Hematopoietic multipotent progenitor cell (in vitro differentiated cells): ENCODE data around the gene NDUFV2. TPM values are rescaled to one million over a fixed set of nuclear protein-coding genes. Genes with fewer than 3 reads are reported as not detected.
"Not testable (repeated sequence)": the region's sequence is repeated elsewhere in the genome, so short reads cannot be mapped to it uniquely, and the experiment has no call there.

Source experiments
- DNase-seq, 3 donors: peaks; one replicate each; pipeline ENCODE4 v3.0.0-alpha.2; 2011 to 2015; ENCODE audit warnings: low read depth in 2 of 3, low spot score in 2 of 3
- total RNA-seq: library from RNA; depleted of rRNA; stranded (reverse); fragments of >200 nt; gene quantifications from one replicate; pipeline ENCODE4 v1.2.3, GENCODE V29; 2012

Gene NDUFV2
- total RNA-seq, 1 donor: 49.3 TPM

DNA sequence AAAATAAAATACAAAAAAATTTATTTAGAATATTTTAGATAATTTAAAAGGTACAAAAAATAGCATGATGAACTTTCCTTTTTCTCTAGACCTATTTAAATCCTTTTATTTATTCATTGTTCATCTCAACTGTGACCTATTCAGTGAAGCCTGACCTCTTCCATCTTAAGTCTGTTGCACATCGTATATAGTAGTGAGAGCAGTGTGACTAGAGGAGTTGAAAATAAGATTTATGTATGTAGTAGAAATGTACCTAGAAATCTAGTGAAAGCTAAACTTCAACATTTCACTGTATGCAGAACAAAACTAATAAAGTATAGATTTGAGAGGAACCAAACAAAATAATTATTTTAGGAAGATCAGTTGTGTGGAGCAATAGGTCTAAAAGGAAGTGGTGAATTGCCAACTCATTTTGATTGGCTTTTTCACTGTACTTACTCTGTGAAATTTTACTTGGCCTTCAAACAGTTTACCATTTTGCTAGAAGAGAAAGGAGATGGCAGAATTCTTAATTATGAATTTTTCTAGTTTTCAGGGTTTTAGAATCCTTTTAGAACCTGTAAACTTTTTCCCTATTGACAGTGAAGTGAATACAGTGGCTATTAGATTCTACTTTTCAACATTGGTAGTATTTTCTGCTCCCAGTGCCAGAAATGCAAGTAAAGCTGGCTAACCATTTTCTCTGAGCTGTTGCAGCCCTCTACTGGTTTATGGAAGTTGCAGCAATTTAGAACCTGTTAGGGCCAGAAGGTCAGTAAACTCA, 45.1 kb downstream of the NDUFV2 start:
- DNase-seq: peak in 2 of 3 donors; percentile 62 to 77

DNA sequence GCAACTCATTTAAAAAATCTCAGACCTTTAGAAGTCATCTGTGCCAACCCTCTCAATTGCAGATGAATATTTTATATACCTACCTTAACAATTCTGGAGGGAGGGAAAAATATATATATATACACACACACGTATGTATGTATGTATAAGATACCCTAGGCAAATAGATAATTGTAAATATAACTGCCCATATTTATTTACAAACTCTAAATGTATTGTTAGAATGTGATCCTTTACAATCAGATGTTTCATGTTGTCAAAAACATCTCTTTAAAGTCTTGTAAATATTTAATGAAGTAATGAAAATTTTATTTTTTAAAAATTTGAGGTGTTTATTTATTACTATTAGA, 45.7 kb downstream of the NDUFV2 start:
- DNase-seq: no peak

DNA sequence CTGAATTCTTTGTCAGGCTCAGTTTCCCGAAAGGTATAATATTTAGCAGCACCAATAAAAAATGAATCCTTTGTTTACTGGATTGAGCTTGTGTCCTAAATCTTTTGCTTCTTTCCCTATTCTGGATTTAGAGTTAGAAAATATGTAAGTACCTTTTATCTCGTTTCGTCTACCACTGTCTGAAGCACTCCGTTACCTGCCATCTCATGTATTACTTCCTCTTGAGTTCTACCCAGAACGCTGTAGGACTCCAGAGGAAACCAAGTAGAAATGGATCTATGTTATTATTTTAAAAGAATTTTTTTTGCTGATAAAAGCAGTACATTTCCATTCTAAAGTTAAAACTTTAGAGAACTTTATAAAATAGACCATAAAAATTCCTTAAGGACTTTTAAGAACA, 47.6 kb downstream of the NDUFV2 start:
- peak in 1 of 3 donors; percentile 43 for DNase-seq

DNA sequence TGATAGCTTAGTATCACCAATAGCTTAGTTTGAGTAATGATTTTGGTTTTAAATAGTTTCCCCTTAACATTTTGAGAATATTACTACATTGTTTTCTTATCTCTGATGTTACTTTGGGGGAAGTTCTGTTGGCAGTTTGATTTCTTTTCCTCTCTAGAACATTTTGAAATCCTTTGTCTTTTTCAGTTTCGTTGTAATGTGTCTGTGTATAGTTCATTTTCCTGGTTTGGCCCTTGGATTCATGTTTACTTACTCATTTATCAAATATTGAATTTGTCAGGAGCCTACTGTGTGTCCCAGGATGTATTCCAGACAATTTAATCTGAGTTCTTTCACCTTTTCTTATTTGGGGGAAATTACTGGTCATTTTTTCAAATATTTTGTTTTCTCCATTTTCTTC, 50.8 kb downstream of the NDUFV2 start:
- no peak for DNase-seq

DNA sequence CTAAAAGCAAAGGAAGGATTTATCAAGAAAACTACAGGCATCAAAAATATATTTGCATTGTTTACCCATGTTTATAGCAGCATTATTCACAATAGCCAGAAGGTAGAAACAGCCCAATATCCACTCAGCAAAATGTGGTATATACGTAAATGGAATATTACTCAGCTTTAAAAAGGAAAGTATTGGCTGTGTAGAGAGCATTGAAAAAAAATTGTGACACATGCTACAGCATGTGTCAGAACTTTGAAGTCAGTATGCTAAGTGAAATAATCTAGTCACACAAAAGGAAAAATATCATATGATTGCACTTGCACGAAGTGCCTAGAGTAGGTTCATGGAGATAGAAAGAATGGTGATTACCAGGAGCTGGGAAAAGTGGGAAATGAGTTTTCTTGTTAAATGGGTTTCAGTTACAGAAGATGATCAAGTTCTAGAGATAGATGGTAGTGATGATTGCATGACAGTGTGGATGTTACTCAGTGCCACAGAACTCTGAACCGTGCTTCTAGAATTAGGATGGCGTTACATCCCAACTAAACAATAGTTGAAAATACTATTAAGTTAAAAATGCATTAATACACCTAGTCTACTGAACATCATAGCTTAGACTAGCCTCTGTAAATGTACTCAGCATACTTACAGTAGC, 54.2 kb downstream of the NDUFV2 start:
- DNase-seq: no peak

DNA sequence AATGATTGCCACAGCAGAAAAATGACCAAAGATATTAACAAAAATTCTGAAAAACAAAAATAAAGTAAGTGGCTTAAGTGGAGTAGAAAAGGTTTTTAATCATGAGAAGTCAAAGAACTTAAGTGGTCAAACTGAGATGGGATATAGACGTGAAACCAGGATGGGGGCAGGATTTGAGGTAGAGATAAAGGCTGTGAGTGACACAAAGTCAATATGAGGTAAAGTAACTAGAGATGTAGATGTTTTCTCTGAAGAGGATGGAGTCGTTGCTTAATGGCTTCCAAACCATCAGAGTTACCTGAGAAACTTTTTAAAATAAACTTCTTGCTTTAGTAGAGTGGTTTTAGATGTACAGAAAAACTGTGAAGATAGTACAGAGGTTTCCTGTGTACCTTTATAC, 55.3 kb downstream of the NDUFV2 start:
- no peak for DNase-seq

DNA sequence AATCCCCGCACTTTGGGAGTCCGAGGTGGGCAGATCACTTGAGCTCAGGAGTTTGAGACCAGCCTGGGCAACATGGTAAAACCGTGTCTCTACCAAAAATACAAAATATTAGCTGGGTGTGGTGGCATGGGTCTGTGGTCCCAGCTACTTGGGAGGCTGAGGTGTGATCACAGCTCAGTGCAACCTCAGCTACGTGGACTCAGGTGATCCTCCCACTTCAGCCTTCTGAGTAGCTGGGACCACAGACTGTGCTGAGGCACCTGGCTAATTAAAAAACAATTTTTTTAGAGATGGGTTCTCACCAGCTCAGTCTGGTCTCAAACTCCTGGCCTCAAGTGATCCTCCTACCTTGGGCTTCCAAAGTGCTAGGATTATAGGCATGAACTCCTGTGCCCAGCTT, 57.5 kb downstream of the NDUFV2 start:
- DNase-seq: no peak

DNA sequence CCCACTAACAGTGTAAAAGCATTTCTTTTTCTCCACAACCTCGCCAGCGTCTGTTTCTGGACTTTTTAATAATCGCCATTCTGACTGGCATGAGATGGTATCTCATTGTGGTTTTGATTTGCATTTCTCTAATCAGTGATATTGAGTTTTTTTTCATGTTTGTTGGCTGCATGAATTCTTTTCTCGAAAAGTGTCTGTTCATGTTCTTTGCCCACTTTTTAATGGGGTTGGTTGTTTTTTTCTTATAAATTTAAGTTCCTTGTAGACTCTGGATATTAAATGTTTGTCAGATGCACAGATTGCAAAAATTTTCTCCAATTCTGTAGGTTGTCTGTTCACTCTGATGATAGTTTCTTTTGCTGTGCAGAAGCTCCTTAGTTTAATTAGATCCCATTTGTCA, 60.2 kb downstream of the NDUFV2 start:
- not testable (repeated sequence) for DNase-seq

DNA sequence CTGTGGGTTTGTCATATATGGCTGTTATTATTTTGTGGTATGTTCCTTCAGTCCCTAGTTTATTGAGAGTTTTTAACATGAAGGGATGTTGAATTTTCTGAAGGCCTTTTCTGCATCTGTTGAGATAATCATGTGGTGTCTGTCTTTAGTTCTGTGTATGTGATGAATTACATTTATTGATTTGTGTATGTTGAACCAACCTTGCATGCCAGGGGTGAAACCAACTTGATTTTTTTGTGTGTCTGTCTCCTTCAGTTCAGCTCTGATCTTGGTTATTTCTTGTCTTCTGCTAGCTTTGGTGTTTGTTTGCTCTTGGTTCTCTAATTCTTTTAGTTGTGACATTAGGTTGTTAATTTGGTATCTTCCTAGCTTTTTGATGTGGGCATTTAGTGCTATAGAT, 61.6 kb downstream of the NDUFV2 start:
- not testable (repeated sequence) for DNase-seq

DNA sequence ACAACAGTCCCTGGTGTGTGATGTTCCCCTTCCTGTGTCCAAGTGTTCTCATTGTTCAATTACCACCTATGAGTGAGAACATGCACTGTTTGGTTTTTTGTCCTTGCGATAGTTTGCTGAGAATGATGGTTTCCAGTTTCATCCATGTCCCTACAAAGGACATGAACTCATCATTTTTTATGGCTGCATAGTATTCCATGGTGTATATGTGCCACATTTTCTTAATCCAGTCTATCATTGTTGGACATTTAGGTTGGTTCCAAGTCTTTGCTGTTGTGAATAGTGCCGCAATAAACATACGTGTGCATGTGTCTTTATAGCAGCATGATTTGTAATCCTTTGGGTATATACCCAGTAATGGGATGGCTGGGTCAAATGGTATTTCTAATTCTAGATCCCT, 63.4 kb downstream of the NDUFV2 start:
- DNase-seq: not testable (repeated sequence)

DNA sequence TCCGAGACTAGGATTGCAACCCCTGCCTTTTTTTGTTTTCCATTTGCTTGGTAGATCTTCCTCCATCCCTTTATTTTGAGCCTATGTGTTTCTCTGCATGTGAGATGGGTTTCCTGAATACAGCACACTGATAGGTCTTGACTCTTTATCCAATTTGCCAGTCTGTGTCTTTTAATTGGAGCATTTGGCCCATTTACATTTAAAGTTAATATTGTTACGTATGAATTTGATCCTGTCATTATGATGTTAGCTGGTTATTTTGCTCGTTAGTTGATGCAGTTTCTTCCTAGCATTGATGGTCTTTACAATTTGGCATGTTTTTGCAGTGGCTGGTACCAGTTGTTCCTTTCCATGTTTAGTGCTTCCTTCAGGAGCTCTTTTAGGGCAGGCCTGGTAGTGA, 67.0 kb downstream of the NDUFV2 start:
- DNase-seq: not testable (repeated sequence)

DNA sequence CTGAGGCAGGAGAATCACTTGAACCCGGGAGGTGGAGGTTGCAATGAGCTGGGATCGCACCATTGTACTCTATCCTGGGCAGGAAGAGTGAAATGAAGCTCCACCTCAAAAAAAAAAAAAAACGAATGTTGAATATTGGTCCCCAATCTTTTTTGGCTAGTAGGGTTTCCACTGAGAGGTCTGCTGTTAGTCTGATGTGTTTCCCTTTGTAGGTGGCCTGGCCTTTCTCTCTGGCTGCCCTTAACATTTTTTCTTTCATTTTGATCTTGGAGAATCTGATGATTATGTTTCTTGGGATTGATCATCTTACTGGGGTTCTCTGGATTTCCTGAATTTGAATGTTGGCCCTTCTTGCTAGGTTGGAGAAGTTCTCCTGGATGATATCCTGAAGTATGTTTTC, 69.4 kb downstream of the NDUFV2 start:
- not testable (repeated sequence) for DNase-seq

DNA sequence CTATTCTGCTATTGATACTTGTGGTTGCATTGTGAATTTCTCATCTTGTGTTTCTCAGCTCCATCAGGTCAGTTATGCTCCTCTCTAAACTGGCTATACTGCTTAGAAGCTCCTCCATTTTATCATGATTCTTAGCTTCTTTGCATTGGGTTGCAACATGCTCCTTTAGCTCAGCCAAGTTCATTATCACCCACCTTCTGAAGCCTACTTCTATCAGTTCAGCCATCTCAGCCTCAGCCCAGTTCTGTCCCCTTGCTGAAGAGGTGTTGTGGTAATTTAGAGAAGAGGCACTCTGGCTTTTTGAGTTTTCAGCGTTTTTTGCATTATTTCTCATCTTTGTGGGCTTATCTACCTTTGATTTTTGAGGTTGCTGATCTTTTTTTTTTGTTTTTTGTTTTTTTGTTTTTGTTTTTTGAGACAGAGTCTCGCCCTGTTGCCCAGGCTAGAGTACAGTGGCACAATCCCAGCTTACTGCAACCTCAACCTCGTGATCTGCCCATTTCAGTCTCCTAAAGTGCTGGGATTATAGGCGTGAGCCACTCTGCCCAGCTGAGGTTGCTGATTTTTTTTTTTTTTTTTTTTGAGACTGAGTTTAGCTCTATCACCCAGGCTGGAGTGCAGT, 70.1 kb downstream of the NDUFV2 start:
- DNase-seq: no peak

DNA sequence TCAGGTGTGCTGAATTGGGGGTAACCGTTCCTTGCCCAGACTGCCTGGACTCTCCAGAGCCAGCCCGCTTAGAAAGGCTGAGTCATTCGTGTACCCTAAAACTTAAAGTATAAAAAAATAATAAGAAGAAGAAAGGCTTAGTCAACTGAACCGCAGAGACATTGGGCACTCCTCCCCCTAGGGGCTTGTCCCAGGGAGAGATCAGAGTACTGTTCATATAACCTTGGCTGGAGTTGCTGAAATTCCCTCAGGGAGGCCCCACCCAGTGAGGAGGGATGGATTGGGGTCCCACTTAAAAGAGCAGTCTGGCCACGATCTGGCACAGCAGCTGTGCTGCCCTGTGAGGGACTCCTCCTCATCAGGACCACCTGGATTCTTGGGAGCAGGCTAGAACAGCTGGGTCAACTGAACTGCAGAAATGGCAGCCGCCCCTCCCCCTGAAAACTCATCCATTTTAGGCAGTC, 71.3 kb downstream of the NDUFV2 start:
- DNase-seq: peak in 1 of 3 donors; percentile 40

DNA sequence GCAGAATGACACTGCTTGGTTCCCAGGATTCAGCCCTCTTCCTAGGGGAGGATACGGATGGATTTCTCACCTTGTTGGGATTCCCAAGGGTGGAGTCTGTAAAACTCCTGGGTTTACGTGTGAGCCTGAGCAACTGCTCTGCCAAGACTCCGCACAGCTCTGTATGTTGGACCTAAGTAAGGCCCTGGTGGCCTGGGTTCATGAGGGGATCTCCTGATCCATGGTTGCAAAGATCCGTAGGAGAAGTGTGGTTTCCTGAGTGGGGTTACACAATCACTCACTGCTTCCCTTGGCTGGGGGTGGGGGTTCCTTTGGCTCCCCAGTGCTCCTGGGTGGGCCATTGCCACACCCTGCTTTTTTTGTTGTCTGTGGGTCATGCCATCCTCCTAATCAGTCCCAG, 71.8 kb downstream of the NDUFV2 start:
- DNase-seq: no peak

DNA sequence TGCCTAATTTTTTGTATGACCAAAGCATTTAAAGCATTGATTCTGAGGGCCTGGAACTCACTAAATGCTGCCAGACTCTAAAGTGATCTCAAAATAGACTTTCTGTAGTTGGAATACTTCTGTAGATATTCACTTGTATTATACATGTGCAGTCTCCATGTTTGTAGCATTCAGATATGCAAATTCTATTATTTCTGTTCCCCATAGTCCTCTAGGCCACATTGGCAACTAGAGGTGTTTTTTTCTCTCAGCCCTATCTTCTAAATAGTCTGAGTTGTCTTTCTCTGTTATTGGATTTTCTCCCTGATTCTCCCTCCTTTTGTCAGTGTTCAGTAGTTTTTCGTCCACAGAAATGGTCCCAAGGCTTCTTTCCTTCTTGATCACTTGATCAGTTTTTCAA, 72.6 kb downstream of the NDUFV2 start:
- DNase-seq: no peak

DNA sequence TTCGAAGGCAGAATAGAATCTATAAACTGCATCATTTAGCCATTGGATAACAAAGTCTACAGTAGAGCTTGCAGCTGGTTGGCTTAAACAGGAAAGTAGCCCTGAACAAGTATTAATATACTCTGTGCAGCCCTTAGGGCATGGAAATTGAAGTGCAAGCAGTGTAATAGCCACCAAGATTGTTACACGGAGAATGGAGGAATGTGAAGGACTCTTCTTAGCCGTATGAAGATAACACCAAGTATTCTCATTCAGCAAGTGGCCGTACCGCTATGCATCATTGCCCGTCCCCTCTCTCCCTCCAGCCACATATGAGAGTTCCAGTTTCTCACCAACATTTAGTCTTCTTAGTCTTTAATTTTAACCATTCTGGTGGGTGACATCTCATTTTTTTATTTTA, 74.5 kb downstream of the NDUFV2 start:
- DNase-seq: no peak

DNA sequence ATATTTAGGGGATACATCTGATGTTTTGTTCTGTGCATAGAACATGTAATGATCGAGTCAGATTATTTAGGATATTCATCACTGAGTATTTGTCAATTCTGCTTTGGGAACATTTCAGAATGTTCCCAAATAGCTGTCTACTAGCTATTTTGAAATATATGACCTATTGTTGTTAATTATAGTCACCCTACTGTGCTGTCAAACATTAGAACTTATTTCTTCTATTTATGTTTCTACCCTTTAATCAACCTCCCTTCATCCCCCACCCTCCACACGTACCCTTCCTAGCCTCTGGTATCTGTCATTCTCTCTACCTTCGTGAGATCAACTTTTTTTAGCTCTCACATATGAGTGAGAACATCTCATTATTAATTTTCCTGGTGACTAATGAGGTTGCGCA, 75.0 kb downstream of the NDUFV2 start:
- DNase-seq: no peak

DNA sequence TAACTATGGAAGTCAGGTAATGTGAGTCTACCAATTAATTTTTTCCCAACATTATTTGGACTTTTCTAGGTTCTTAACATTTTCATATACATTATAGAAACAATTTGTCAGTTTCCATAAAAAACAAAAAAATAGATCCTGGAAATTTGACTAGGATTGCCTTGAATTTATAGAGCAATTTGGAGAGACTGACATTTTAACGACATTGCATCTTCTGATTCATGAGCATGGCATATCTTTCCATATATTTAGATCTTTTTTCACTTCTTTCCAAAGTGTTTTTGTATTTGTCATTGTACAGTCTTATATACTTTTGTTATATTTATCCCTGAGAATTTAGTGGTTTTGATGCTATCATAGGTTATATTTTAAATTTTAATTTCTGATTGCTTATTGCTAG, 76.1 kb downstream of the NDUFV2 start:
- no peak for DNase-seq

DNA sequence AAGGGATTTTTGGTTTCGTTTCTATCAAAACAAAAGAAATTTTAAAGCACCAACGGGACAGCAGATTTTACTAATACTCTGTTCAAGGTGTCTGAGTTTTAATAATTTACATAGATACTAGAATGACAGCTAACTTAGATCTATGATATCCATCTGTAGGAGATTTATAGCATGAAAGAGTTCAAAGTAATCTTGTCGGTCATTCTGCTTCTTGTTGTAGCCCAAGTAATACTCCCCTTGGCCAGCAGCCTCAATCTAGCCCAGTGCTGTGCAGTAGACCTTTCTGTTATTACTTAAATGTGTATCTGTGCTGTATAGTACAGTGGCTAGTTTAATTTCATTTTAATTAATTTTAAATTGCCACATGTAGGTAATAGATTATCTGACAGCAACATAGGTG, 78.8 kb downstream of the NDUFV2 start:
- DNase-seq: no peak

DNA sequence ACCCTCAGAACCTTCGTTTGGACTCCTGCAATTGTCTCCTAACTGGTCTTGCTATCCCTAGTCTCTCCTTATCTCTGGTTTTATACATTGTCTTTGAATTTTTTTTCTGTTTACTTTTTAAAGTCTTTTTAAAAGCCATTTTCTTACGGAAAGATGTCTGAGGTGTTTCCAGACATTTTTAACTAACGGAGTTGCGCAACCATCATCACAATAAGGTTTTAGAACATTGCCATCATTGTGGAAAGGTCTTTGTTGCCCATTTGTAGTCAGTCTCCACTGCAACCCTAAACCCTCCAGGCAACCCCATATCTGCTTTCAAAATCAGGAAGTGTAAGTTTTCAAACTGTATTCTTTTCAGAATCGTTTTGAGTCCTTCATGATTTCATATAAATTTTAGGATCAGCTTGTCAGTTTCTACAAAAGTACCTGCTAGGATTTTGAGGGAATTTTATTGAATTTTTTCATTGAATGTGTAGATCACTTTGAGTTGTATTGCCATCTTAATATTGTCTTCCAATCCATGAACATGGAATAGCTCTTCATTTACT, 80.4 kb downstream of the NDUFV2 start:
- DNase-seq: no peak
